KMS-11 (cell line): ENCODE data around the gene STK33.

Source experiments
- H2AFZ ChIP-seq: fragments of 200-600 bp; sonication (generic); 2 replicates; pipeline ENCODE4 v1.6.1; 2016; ENCODE audit warnings: antibody characterized with exemption, mixed run types, low read depth
- H3K27ac ChIP-seq: fragments of 200-600 bp; sonication (generic); 2 replicates; pipeline ENCODE4 v1.6.1; 2016; ENCODE audit warnings: mild to moderate bottlenecking, mixed run types
- H3K27me3 ChIP-seq: fragments of 200-600 bp; sonication (generic); 2 replicates; pipeline ENCODE4 v1.6.1; 2017; ENCODE audit warnings: mild to moderate bottlenecking, low read depth, mixed run types, moderate library complexity; ENCODE audit not compliant: insufficient read depth
- H3K36me3 ChIP-seq: fragments of 200-600 bp; sonication (generic); 2 replicates; pipeline ENCODE4 v1.6.1; 2017; ENCODE audit warnings: mild to moderate bottlenecking, mixed run types; ENCODE audit not compliant: insufficient read depth
- H3K4me1 ChIP-seq: fragments of 200-600 bp; sonication (generic); 2 replicates; pipeline ENCODE4 v1.6.1; 2016; ENCODE audit warnings: mild to moderate bottlenecking, low read depth, mixed run types; ENCODE audit not compliant: poor library complexity, severe bottlenecking
- H3K4me2 ChIP-seq: fragments of 200-600 bp; sonication (generic); 2 replicates; pipeline ENCODE4 v1.7.0; 2016; ENCODE audit warnings: mild to moderate bottlenecking, mixed run types
- H3K4me3 ChIP-seq: fragments of 200-600 bp; sonication (generic); IDR thresholded peaks from 2 replicates; pipeline ENCODE4 v1.6.1; 2017; ENCODE audit warnings: low read depth, low read length, mixed read lengths; ENCODE audit not compliant: insufficient read depth
- H3K79me2 ChIP-seq: fragments of 200-600 bp; sonication (generic); 2 replicates; pipeline ENCODE4 v1.6.1; 2016; ENCODE audit warnings: low read depth, mixed run types; ENCODE audit not compliant: insufficient read depth
- H3K9ac ChIP-seq: fragments of 200-600 bp; sonication (generic); 2 replicates; pipeline ENCODE4 v1.6.1; 2016; ENCODE audit warnings: mild to moderate bottlenecking, mixed run types
- H4K20me1 ChIP-seq: fragments of 200-600 bp; sonication (generic); 2 replicates; pipeline ENCODE4 v1.6.1; 2016; ENCODE audit warnings: mild to moderate bottlenecking, mixed run types; ENCODE audit not compliant: insufficient read depth
- TF ChIP-seq, protein P1 (sequence below): fragments of 200-600 bp; sonication (generic); conservative IDR thresholded peaks from 2 replicates; pipeline ENCODE4 v1.6.1; 2017; ENCODE audit warnings: low read depth, mild to moderate bottlenecking, antibody characterized with exemption, low read length, moderate library complexity, mixed read lengths

STK33 gene

DNA sequence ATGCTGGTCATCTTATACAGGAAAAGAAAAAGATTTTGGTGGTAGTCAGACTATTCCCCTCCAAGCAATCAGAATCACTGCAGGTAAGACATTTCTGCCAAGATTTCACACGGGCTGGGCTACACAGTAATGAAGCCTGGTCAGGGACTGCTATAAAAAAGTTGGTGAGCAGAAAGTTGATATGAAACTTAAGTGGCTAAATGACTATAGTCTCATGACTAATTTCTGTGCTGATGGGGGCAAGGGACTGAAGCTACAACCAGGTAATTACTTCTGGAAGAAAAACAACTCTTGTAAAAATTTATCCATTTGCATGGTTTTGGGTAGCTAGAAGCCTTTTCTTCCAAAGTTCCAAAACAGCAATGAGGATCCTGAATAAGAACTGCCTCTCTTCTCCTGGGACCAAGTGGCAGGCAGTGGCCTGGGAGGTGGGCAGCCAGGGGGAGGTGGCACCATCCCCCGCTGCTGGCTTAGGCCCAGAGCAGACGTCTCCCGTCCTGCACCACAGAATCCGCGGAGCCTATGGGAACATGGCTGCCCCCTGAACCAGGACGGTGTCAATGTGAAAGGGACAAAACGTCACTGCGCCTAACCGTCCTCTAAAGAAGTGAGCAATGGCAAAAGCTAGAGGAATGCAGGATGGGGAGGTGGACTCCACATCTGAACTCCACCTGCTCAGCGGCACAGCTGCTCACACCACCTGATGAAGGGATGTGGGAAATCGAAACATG lies 207.7 kb downstream of the STK33 start:
- TF ChIP-seq, protein P1, sequence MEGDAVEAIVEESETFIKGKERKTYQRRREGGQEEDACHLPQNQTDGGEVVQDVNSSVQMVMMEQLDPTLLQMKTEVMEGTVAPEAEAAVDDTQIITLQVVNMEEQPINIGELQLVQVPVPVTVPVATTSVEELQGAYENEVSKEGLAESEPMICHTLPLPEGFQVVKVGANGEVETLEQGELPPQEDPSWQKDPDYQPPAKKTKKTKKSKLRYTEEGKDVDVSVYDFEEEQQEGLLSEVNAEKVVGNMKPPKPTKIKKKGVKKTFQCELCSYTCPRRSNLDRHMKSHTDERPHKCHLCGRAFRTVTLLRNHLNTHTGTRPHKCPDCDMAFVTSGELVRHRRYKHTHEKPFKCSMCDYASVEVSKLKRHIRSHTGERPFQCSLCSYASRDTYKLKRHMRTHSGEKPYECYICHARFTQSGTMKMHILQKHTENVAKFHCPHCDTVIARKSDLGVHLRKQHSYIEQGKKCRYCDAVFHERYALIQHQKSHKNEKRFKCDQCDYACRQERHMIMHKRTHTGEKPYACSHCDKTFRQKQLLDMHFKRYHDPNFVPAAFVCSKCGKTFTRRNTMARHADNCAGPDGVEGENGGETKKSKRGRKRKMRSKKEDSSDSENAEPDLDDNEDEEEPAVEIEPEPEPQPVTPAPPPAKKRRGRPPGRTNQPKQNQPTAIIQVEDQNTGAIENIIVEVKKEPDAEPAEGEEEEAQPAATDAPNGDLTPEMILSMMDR = no peak
- no peak overlapping the region for H3K9ac ChIP-seq
- no peaks in the 10 kb centered on the region for H3K27me3 ChIP-seq
- no peak overlapping the region for H3K27ac ChIP-seq
- H2AFZ ChIP-seq = no peak overlapping the region
- no peaks in the 10 kb centered on the region for H3K79me2 ChIP-seq
- no peaks in the 10 kb centered on the region for H3K36me3 ChIP-seq
- H3K4me3 ChIP-seq = no peak overlapping the region
- H3K4me1 ChIP-seq = no peaks in the 10 kb centered on the region
- H3K4me2 ChIP-seq = no peak overlapping the region
- H4K20me1 ChIP-seq = no peaks in the 10 kb centered on the region

DNA sequence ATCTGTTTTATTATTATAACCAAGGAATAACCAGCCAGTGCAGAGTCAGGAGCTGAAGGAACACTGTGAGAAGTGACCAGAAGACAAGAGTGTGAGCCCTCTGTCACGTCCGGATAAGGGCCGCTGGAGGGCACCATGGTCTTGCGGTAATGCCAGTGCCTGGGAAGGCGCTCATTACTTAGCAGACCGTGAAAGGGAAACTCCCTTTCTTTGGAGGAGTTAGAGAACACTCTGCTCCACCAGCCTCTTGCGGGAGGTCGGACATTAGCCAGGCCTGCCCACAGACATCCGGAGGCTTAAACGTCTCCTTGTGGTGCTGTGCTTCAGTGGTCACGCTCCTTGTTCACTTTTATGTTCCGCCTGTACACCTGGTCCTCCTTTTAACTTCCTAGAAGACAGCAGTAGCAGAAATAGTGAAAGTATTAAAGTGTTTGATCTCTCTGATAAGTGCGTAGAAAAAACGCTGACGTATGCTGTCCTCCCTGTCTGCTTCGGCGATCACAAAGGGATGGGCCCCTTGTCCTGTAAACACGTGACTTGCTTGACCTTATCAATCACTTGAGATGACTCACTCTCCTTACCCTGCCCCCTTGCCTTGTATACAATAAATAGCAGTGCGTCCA lies 209.7 kb downstream of the STK33 start:
- H3K79me2 ChIP-seq = no peaks in the 10 kb centered on the region
- H3K4me1 ChIP-seq = no peaks in the 10 kb centered on the region
- TF ChIP-seq, protein P1 = no peak
- H3K4me2 ChIP-seq = no peak overlapping the region
- no peaks in the 10 kb centered on the region for H3K27me3 ChIP-seq
- no peak overlapping the region for H3K27ac ChIP-seq
- no peaks in the 10 kb centered on the region for H4K20me1 ChIP-seq
- no peaks in the 10 kb centered on the region for H3K36me3 ChIP-seq
- no peak overlapping the region for H3K9ac ChIP-seq
- H3K4me3 ChIP-seq = no peak overlapping the region
- H2AFZ ChIP-seq = no peak overlapping the region

DNA sequence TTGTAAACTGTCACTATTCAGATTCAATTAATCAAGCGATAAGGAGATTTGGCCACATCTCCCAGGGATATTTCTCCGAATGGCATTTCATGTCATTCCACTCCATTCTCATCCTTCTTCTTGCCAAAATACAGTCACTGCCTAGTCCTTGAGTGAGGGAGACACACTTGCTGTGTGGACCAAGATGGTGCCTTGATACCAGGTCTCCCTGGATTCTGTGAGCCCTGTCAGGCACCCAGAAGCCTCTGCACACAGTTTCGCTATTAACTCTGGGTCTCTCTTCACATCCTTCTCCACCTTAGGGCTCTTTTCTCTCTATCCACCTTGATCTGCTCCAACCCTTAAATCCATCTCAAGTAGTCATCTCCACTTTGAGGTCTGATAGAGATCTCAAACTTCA lies 210.4 kb downstream of the STK33 start:
- H3K9ac ChIP-seq = no peak overlapping the region
- no peaks in the 10 kb centered on the region for H3K27me3 ChIP-seq
- H3K4me1 ChIP-seq = no peaks in the 10 kb centered on the region
- H3K4me3 ChIP-seq = no peak overlapping the region
- no peak overlapping the region for H3K27ac ChIP-seq
- no peak overlapping the region for H2AFZ ChIP-seq
- H3K79me2 ChIP-seq = no peaks in the 10 kb centered on the region
- TF ChIP-seq, protein P1 = no peak
- no peaks in the 10 kb centered on the region for H4K20me1 ChIP-seq
- no peaks in the 10 kb centered on the region for H3K36me3 ChIP-seq
- no peak overlapping the region for H3K4me2 ChIP-seq

DNA sequence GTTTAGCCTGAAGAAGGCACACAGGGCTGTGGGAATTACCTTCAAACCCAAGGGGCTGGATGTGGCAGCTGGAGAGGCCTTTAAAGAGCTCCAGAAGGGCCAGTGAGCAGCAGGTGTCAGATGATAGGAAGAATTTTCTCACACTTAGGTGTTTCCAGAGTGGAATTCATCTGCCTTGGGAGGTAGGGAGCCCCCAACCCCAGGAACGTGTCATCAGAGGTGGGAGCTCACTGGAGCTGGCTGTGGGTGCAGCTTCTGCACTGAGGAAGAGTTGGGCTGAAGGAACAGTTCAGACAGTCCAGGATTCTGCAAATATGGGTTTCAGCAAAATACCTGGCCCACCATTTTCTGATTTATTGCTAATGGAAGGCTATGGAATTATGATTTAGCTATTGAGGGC lies 210.8 kb downstream of the STK33 start:
- Histone ChIP-seq H3K27ac (no peak overlapping the region), H3K36me3 (no peaks in the 10 kb centered on the region), H4K20me1 (no peaks in the 10 kb centered on the region), H3K27me3 (no peaks in the 10 kb centered on the region), H3K4me3 (no peak overlapping the region), H3K79me2 (no peaks in the 10 kb centered on the region), H2AFZ (no peak overlapping the region), H3K4me2 (no peak overlapping the region), H3K4me1 (no peaks in the 10 kb centered on the region), H3K9ac (no peak overlapping the region)
- TF ChIP-seq, protein P1 = no peak
